GM19193 (cell line): ENCODE measurements around the gene ILKAP.

ENCODE experiments used
- POLR2A ChIP-seq: IDR thresholded peaks from 4 replicates; pipeline ENCODE4 v1.6.1; 2011; ENCODE audit not compliant: insufficient read depth, insufficient read length; ENCODE audit errors: extremely low read depth

The ILKAP gene

DNA sequence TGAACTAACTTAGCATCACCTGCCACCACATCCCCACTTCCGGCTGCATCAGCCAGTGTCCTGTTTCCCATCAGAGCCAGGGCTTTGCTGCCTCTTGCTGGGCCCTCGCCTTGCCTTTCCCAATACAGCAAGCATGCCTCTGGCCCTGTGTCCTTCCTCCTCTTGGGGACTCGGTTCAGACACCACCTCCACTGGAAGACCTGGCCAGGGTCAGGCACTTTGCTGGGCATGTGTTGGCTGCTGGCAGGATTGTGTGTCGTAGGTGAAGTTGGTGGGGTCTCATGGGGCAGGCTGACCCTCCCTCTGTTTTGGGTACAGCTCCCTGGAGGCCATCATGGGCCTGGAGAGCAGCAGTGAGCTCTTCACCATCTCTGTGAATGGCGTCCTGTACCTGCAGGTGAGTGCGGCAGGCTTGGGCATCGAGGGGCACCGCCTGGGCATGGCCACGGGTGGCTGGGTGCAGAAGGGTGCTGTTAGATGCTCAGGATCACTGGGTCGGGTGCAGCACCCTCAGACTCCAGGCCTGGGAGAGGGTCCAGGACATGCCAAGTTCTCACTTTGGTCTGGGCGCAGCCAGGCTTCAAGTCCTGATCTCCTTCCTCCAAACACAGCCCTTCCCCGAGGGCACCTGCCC, 38.1 kb downstream of the ILKAP start:
- TF ChIP-seq POLR2A, result no peak

- no peak for TF ChIP-seq POLR2A
Measured at GRCh38 chr2:238164906-238165287, 38.6 kb downstream of the ILKAP start.

- no peak for TF ChIP-seq POLR2A
Measured at GRCh38 chr2:238163481-238164198, 39.9 kb downstream of the ILKAP start.

- no peak for TF ChIP-seq POLR2A
Measured at GRCh38 chr2:238162846-238163441, 40.6 kb downstream of the ILKAP start.

GRCh38 chr2:238162251-238162845, 41.1 kb downstream of the ILKAP start:
- TF ChIP-seq POLR2A, result no peak

GRCh38 chr2:238161291-238162051, 42.0 kb downstream of the ILKAP start:
- TF ChIP-seq POLR2A, result no peak

DNA sequence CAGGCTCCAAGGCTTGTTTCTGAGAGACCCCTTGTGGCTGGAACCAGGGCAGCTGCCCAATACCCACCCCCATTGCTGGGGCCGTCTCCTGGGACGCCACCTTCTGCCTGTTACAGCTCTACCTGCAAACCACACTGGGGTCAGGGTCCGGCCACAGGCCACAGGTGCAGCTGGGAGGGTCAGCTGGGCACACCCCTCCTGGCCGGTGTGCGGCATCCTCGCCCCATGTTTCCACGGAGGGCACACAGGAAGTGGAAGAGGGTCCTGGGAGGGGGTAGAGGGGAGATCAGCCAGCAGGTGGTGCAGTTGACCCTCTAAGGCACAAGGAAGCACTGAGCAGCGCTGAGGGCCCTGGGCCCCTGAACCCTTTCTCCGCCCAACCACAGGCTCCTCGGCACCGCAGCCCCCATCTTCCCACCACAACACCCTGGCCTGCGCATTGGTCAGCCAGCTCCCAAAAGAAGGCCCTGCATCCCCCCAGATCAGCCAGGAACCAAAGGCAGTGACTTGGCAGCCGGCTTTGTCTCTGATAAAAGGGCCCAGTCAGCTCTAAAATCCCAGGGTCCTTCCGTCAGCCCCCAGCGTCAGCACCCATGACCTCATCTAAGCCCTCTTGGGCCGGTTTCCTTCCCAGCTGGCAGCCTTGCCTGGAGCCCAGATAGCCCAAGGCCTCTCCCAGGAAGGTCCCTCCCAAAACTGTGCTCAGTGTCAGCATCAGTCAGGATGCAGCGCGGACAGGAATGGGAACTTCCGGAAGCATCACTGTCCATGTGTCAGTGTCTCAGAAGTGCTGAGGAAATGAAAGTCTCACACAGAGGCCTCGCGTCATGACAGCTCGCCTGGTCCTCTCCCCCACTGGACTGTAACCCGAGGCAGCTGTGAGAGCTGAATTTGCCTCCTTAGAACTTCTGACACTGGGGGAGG, 43.0 kb downstream of the ILKAP start:
- no peak for TF ChIP-seq POLR2A

DNA sequence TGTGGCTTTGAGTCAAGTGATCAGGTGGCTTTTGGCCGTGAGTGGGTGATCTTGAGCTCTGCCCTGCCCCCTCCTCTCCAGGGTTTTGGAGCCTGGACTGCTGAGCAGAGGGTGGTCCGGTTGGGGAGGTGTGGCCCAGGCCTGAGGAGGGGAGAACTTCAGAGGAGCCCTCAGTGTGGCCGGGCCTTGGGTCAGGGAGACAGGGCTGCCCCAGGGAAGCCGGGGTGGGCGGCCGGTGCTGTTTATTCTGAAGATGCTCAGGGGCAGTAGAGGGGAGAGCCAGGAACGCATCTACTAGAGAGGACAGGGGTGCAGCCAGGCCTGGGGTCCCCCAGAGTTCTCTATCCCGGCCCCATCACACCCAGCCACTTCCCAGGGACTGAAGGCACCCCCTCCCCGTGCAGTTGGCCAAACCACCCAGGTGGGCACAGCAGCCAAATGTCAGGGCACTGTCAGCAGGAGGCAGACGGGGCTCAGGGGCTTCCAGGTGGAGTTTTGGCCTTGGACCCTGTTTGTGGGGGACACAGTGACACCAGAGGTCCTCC, 43.8 kb downstream of the ILKAP start:
- no peak for TF ChIP-seq POLR2A

DNA sequence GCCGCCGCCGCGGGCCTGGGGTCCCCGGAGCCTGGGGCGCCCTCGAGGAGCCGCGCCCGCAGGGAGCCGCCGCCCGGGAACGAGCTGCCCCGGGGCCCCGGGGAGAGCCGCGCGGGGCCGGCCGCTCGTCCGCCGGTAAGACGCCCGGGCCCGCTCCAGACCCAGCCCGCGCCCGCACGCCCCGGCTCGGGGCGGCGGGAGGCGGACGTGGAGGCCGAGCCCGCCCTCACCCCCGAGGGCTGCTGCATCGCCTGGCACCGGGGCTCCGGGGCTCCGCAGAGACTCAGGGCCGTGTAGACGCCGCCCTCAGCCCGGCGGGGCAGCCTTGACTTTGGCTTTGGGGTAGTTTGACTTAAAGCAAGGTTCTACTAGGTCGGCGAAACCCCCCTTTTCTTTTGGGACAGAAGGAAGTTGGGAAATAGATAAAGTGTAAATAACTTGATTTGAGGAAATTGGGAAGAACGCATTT, 44.4 kb downstream of the ILKAP start:
- no peak for TF ChIP-seq POLR2A

GRCh38 chr2:238158509-238159070, 44.9 kb downstream of the ILKAP start, which contains the start of gene ERFE:
Gene ERFE, plus strand, starts transcription at chr2:238158970. Its CDS starts 38 bp downstream, at chr2:238159008.
- no peak for TF ChIP-seq POLR2A

GRCh38 chr2:238158018-238158508, 45.4 kb downstream of the ILKAP start:
- no peak for TF ChIP-seq POLR2A

GRCh38 chr2:238157506-238158017, 45.9 kb downstream of the ILKAP start:
- TF ChIP-seq POLR2A, result no peak
